Embryonic facial prominence (tissue), 1 donor: ENCODE results near the gene MAP2K6.

Experiments used
- DNase-seq: peaks from one replicate; pipeline ENCODE4 v3.0.0-alpha.2; 2016; ENCODE audit errors: extremely low spot score

MAP2K6 gene

DNA sequence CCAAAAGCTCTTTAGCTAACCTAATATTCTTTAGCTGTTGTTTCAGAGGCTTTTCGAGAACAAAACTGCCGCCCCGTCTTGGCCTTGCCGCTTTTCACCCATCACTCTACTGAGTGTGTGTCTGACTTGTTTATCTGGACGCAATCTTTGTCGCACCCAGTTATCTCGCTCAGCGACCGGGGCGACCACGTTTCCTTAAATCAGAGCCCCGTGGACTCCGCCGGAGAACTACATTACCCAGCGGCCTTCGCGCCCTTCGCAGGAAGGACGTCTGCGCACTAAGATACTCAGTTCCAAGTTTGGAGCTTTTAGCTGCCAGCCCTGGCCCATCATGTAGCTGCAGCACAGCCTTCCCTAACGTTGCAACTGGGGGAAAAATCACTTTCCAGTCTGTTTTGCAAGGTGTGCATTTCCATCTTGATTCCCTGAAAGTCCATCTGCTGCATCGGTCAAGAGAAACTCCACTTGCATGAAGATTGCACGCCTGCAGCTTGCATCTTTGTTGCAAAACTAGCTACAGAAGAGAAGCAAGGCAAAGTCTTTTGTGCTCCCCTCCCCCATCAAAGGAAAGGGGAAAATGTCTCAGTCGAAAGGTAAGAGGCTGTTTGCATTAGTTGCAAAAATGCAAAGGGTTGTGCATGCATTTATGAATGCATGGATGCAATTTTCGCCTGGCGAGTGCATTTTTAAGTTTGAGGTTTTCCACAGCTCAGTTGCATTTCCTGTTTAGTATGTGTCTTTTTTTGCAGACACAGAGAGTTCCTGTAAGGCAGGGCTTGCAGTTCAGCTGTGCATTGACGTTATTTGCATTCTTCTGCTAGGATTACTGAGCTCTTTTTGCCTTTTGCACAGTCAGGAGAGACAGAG is at the start of gene MAP2K6:
Gene MAP2K6, plus strand, starts transcription at position 290 of the 867 bp plus-strand sequence. Its CDS starts 288 bp downstream, at position 578.
- DNase-seq = peak; percentile 82

DNA sequence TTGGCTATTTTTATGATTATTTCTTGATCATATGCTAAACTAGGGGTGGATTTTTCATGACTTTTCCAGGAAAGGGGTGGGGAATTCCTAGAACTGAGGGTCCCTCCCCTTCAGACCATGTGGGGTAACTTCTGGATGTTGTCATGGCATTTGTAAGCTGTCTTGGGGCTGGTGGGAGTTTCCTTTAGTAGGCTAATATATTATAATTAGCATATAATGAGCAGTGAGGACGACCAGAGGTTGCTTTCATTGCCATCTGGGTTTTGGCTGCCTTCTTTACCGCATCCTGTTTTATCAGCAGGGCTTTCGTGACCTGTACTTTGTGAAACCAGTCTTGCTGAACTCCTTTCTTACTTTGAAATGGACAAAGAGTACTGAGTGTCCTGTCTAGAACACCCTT is 47.2 kb upstream of the MAP2K6 start:
- no peak for DNase-seq

DNA sequence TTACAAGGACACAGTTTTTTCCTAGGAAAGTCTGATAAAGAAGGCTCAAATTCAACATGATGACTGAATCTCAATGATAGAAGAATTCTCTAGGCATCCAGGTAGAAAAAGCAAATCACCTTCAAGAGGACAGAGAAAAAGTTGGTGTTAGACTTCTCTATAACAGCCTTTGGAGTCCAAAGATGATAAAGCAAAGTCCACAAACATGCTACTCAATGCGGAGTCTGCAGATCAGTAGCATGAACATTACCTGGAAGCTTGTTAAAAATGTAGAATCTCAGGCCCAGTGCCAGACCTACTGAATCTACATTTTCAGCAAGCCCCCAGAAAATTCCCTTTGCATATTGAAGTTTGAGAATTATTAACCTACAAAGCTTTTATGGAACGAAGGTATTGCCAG is 41.4 kb upstream of the MAP2K6 start:
- no peak for DNase-seq

GRCh38 chr17:69375229-69375628 is 39.3 kb upstream of the MAP2K6 start:
- DNase-seq = no peak

GRCh38 chr17:69388822-69389442 is 25.6 kb upstream of the MAP2K6 start:
- no peak for DNase-seq

DNA sequence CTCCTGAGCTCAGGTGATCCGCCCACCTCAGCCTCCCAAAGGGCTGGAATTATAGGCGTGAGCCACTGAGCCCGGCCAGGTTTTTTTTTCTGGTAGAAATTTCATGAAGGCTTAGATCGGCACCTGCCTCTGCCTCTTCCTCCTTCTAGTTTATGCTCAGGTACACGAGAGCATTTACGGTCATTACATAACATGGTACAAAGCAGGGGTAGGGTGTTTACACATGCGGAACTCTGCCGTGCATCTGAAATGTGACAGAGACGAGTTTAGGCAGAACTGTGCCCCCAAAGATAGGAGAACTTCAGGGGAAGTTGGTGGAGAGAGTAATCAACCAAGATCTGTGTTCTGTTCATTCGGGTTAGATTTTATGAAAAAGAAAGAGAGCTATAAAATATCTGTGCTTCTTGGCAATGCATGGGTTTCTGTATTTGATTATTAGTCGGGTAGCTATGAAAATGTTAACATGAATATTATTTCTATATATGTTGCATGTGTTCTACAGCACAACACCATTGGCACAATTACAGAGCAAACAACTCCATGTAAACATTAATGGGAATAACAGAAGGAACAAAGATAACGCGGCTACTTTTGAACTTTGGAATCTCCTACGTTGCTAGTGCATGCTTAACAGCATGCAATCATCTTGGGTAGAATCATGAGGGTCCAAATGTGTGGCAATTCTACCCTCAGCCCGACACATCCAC is 23.5 kb upstream of the MAP2K6 start:
- DNase-seq = no peak

DNA sequence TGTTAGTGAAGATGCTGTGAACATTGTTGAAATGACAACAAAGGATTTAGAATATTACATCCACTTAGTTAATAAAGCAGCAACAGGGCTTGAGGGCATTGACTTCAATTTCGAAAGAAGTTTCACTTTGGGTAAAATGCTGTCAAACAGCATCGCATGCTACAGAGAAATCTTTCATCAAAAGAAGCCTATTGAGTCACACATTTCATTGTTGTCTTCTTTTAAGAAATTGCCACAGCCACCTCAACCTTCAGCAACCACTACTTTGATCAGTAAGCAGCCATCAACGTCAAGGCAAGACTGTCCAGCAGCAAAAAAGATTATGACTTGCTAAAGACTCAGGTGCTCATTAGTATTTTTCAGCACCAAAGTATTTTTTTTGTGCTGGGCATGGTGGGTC is 13.2 kb upstream of the MAP2K6 start:
- no peak for DNase-seq

DNA sequence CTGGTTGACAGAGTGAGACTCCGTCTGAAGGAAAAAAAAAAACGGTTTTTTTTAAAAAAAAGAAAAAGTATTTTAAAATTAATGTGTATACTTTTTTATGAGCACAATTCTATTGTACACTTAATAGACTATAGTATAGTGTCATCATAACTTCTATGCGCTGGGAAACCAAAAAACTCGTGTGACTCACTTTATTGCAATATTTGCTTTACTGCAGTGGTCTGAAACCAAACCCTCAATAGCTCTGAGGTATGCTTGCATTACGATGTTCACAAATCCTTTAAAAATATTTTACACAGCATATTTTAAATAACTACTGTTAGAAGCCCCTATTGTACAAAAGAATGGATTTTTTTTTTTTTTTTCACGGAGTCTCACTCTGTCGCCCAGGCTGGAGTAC is 12.4 kb upstream of the MAP2K6 start:
- DNase-seq = no peak

DNA sequence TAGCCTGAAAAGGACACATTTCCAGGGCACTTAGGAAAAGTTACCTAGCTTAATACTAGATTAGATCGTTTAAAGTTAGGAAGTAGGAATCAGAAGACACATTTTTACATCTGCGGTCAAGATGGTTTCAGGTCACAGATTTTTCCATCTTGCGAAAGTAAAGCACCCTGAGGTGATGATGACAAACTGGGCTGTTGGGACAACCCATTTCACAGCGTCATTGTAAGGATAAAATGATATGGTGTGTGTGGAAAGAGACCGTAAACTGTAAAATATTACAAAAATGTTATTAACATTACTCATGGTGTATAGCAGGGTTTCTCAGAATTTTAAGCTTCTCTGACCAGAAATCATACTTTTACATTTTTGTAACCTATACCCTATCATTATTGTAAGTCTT is 10.1 kb upstream of the MAP2K6 start:
- DNase-seq = no peak

GRCh38 chr17:69405096-69405495 is 9.4 kb upstream of the MAP2K6 start:
- DNase-seq = no peak

GRCh38 chr17:69406941-69407340 is 7.6 kb upstream of the MAP2K6 start:
- DNase-seq = no peak

DNA sequence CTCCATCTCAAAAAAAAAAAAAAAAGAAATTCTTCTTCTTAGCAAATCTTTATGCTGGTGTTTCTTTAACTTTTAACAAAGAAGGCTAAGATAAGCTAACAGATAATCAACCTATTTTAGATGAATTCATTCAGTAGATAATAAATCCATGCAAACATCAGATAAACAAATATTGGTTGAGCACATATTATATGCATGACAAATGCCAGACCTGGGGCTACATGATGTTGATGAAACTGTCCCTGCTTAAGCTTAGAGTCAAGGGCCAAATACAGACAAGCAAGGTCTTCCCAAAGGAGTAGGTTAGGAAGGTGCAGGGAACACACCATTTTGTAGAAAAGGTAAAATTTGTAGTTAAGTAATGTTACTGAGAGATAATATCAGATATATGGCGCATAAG is 6.7 kb upstream of the MAP2K6 start:
- DNase-seq = no peak

GRCh38 chr17:69410671-69411070 is 3.8 kb upstream of the MAP2K6 start:
- DNase-seq = no peak

GRCh38 chr17:69411766-69412165 is 2.7 kb upstream of the MAP2K6 start:
- DNase-seq = no peak

GRCh38 chr17:69412251-69412671 is 2.2 kb upstream of the MAP2K6 start:
- DNase-seq = no peak

DNA sequence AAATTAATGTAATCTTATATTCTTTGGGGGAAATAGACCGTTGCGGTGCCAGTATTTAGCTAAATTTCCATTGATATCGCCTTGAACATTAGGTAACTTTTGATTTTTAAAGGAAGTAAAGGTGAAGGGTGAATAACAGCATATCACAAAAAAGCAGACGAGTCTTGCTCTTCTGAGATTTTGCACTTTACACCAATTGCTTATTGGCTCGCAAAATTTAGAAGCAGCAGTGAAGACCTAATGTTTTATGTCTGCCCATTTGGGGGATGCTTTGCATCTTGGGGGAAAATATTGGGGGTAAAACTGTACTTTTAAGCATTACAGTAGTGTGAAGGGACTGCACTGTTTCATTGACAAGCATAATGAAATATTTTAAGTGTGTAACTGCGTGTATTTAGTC is 934 bp downstream of the MAP2K6 start:
- no peak for DNase-seq

- no peak for DNase-seq
These were observed 3.3 kb downstream of the MAP2K6 start for GRCh38 chr17:69417545-69418483.

- no peak for DNase-seq
These were observed 4.0 kb downstream of the MAP2K6 start for GRCh38 chr17:69418535-69418934.

GRCh38 chr17:69423450-69423849 is 9.0 kb downstream of the MAP2K6 start:
- DNase-seq = no peak

DNA sequence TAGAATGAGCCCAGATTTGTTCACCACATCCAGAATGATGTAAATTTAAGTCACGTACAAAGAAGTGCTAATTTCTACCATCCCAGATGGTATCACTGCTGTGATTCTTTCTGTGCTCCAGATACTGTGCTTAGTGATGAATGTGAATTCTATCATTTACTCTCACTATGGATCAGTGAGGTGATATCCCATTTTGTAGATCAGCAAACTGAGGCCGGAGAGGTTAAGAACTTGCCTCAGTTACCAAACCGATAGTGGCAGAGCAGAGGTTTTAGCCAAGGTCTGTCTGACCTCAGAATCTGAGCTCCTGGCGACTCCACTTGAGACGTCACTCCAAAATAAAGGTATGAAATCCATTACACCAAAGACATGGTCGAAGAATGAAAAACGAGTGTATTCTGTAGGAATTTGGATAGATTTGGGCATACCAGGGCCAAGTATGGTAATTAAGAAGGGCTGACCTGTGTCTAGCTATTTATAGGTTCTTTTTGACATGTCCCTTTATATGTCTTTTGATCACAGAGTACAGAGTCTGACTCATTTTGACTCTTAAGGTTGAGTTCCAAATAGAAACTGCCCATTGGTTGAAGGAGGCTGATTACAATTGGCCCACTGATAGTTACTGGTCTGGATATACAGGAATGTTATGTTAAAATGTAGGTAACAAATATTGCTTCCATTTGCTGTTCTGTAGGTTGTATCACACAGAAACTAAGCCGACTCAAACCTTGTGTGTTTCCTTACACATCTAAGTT is 10.0 kb downstream of the MAP2K6 start:
- no peak for DNase-seq

- no peak for DNase-seq
These were observed 11.5 kb downstream of the MAP2K6 start for GRCh38 chr17:69425978-69426377.
